ENCODE data around the gene AGK. TPM values are rescaled to one million over a fixed set of nuclear protein-coding genes. Genes with fewer than 3 reads are reported as not detected.
"Not testable (repeated sequence)": the region's sequence is repeated elsewhere in the genome, so short reads cannot be mapped to it uniquely, and the experiment has no call there.

The AGK gene
- total RNA-seq, 4 donors from 2014 or later: 9.8 to 20.1 (median 14.9) TPM

GRCh38 chr7:141577043-141577839 lies 26.0 kb downstream of the AGK start:
- intact Hi-C loops (cut with DNase I; ENCODE audit: low total_unique reads): no loop called here
- no peak for TF ChIP-seq CTCF (IDR thresholded peaks at IDR 0.05)
- no peak for TF ChIP-seq POLR2A (IDR thresholded peaks at IDR 0.05)
- DNase-seq (ENCODE audit: low spot score in 2 of 2): no peak
- 97% methylated on average over 6 of the region's 6 CpGs for WGBS, 2 donors
- no peak overlapping the region for H3K4me3 ChIP-seq (ENCODE audit: low read depth, poor library complexity, severe bottlenecking)

GRCh38 chr7:141579953-141580352 lies 28.7 kb downstream of the AGK start:
- intact Hi-C loops (cut with DNase I; ENCODE audit: low total_unique reads): not testable (repeated sequence)

GRCh38 chr7:141582063-141582462 lies 30.9 kb downstream of the AGK start:
- H3K4me3 ChIP-seq (ENCODE audit: low read depth, poor library complexity, severe bottlenecking); DNase-seq (ENCODE audit: low spot score in 2 of 2); intact Hi-C loops (cut with DNase I; ENCODE audit: low total_unique reads): not testable (repeated sequence)
- 94 to 95% methylated on average over 7 of the region's 7 CpGs for WGBS, 2 donors

More at GRCh38 chr7:141579953-141580352, 28.7 kb downstream of the AGK start:
- not testable (repeated sequence) for DNase-seq (ENCODE audit: low spot score in 2 of 2); H3K4me3 ChIP-seq (ENCODE audit: low read depth, poor library complexity, severe bottlenecking)
- WGBS, 2 donors: 96 to 97% methylated on average over 5 of the region's 5 CpGs

GRCh38 chr7:141584935-141585334 lies 33.7 kb downstream of the AGK start:
- TF ChIP-seq CTCF (IDR thresholded peaks at IDR 0.05) (no peak), POLR2A (IDR thresholded peaks at IDR 0.05) (no peak)
- no peak overlapping the region for H3K4me3 ChIP-seq (ENCODE audit: low read depth, poor library complexity, severe bottlenecking)
- 69 to 82% methylated on average over 3 of the region's 3 CpGs for WGBS, 2 donors
- no peak for DNase-seq (ENCODE audit: low spot score in 2 of 2)
- intact Hi-C loops (cut with DNase I; ENCODE audit: low total_unique reads): no loop called here

- intact Hi-C loops (cut with DNase I; ENCODE audit: low total_unique reads): no loop called here
- no peak for TF ChIP-seq CTCF (IDR thresholded peaks at IDR 0.05)
- TF ChIP-seq POLR2A (IDR thresholded peaks at IDR 0.05): no peak
- DNase-seq (ENCODE audit: low spot score in 2 of 2): no peak
- 66 to 70% methylated on average over 6 of the region's 6 CpGs for WGBS, 2 donors
- no peak overlapping the region for H3K4me3 ChIP-seq (ENCODE audit: low read depth, poor library complexity, severe bottlenecking)
Observed at GRCh38 chr7:141585592-141586510, 34.6 kb downstream of the AGK start.

- no peak for DNase-seq (ENCODE audit: low spot score in 2 of 2)
- TF ChIP-seq CTCF (IDR thresholded peaks at IDR 0.05): no peak
- H3K4me3 ChIP-seq (ENCODE audit: low read depth, poor library complexity, severe bottlenecking): no peak overlapping the region
- intact Hi-C loops (cut with DNase I; ENCODE audit: low total_unique reads): no loop called here
- 87 to 94% methylated on average over 4 of the region's 4 CpGs for WGBS, 2 donors
Observed at GRCh38 chr7:141586878-141587277, 35.7 kb downstream of the AGK start.

Measured in lower leg skin (tissue), 4 donors.